Natural killer cell (primary cell): ENCODE results near the gene NSMCE1. TPM values are rescaled to one million over a fixed set of nuclear protein-coding genes. Genes with fewer than 3 reads are reported as not detected.

Experiments used
- ATAC-seq, 3 donors: fragments of 150-1000 bp in 2 of 3; fragments of 200-7000 bp in 1 of 3; cut with Tn5 transposase; 1 replicate in 1 of 3; 2 replicates in 2 of 3; pipeline ENCODE4 v1.10.0; 2021; ENCODE audit warnings: mild to moderate bottlenecking in 2 of 3, moderate library complexity in 2 of 3
- DNase-seq, 2 donors: peaks; one replicate each; pipeline versions ENCODE4 v3.0.0 to v3.0.0-alpha.2; 2013 to 2021; ENCODE audit warnings: mixed read lengths in 1 of 2
- H3K27ac ChIP-seq: one replicate; pipeline ENCODE4 v1.5.1; 2013; ENCODE audit warnings: mild to moderate bottlenecking, low read length
- H3K27me3 ChIP-seq: one replicate; pipeline ENCODE4 v1.6.1; 2013; ENCODE audit warnings: low read length; ENCODE audit not compliant: control insufficient read depth, insufficient read depth
- H3K36me3 ChIP-seq: one replicate; pipeline ENCODE4 v1.6.1; 2013; ENCODE audit warnings: low read length; ENCODE audit not compliant: control insufficient read depth, insufficient read depth
- H3K4me1 ChIP-seq: one replicate; pipeline ENCODE4 v1.6.1; 2013; ENCODE audit warnings: low read length; ENCODE audit not compliant: control insufficient read depth, insufficient read depth
- H3K4me3 ChIP-seq: one replicate; pipeline ENCODE4 v1.5.1; 2013; ENCODE audit warnings: low read length
- H3K9me3 ChIP-seq: one replicate; pipeline ENCODE4 v1.6.1; 2013; ENCODE audit warnings: low read length; ENCODE audit not compliant: control insufficient read depth, insufficient read depth
- H3K27ac Mint-ChIP-seq, 2 donors: one replicate each; pipeline ENCODE4 v1.8.0; 2022; ENCODE audit warnings: mild to moderate bottlenecking in 2 of 2, mixed read lengths in 2 of 2, moderate library complexity in 1 of 2
- H3K27me3 Mint-ChIP-seq, 2 donors: one replicate each; pipeline ENCODE4 v1.8.0; 2022; ENCODE audit warnings: low read depth in 2 of 2, mixed read lengths in 2 of 2
- H3K36me3 Mint-ChIP-seq: one replicate; pipeline ENCODE4 v1.8.0; 2022; ENCODE audit warnings: mixed read lengths
- H3K4me1 Mint-ChIP-seq, 2 donors: one replicate each; pipeline ENCODE4 v1.8.0; 2022; ENCODE audit warnings: mixed read lengths in 2 of 2
- H3K4me3 Mint-ChIP-seq: one replicate; pipeline ENCODE4 v1.8.0; 2022; ENCODE audit warnings: mild to moderate bottlenecking, moderate library complexity, mixed read lengths
- H3K9me3 Mint-ChIP-seq, 2 donors: one replicate each; pipeline ENCODE4 v1.8.0; 2022; ENCODE audit warnings: mixed read lengths in 2 of 2
- CTCF ChIP-seq: fragments of 200-600 bp; IDR thresholded peaks from one replicate; pipeline ENCODE4 v1.8.0; 2022; ENCODE audit warnings: antibody characterized with exemption
- WGBS: methylation state at CpG from one replicate; pipeline ENCODE4 v1.1.7; 2013; ENCODE audit warnings: missing lambda C conversion rate; ENCODE audit not compliant: insufficient coverage; 5-methylcytosine and 5-hydroxymethylcytosine counted together
- intact Hi-C: fragments of 100-400 bp; cut with micrococcal nuclease; formaldehyde crosslinking; loops from one replicate; pipeline ENCODE4 v1.14.2; 2022
- total RNA-seq, 4 donors: library from RNA; stranded (reverse); fragments of 120-200 nt in 1 of 4; gene quantifications; one replicate each; pipeline versions ENCODE4 v1.2.3 to v1.2.4, GENCODE V29; 2013 to 2022

NSMCE1 gene
- total RNA-seq, 3 donors from 2014 or later (not counting 1 experiment from before 2014, with no cell fraction given): 29.4 to 42.7 (median 37.7) TPM

GRCh38 chr16:27259710-27260109, 8.9 kb downstream of the NSMCE1 start:
- peaks cover 12 to 32% of the 10 kb centered on the region in 2 donors for H3K4me1 Mint-ChIP-seq
- H3K4me3 Mint-ChIP-seq: no peak overlapping the region
- no peak overlapping the region for H3K27ac Mint-ChIP-seq

GRCh38 chr16:27258241-27258734, 10.3 kb downstream of the NSMCE1 start:
- Histone ChIP-seq H3K4me1 (peaks cover 11% of the 10 kb centered on the region), H3K36me3 (peaks cover 23% of the 10 kb centered on the region), H3K27me3 (no peaks in the 10 kb centered on the region), H3K4me3 (no peak overlapping the region), H3K27ac (no peak overlapping the region), H3K9me3 (no peaks in the 10 kb centered on the region)
- Mint-ChIP-seq H3K4me3 (no peak overlapping the region), H3K36me3 (peaks cover 15% of the 10 kb centered on the region), H3K4me1 (peaks cover 23 to 45% of the 10 kb centered on the region in 2 donors), H3K27me3 (no peaks in the 10 kb centered on the region), H3K9me3 (no peaks in the 10 kb centered on the region), H3K27ac (no peak overlapping the region)
- no peak for ATAC-seq
- 95% methylated on average over 3 of the region's 3 CpGs for WGBS
- intact Hi-C loops: no loop called here
- no peak for DNase-seq
- no peak for TF ChIP-seq CTCF

More at GRCh38 chr16:27259710-27260109, 8.9 kb downstream of the NSMCE1 start:
- Histone ChIP-seq H3K4me3 (no peak overlapping the region), H3K27me3 (no peaks in the 10 kb centered on the region), H3K9me3 (no peaks in the 10 kb centered on the region), H3K36me3 (peaks cover 23% of the 10 kb centered on the region), H3K27ac (no peak overlapping the region), H3K4me1 (peaks cover under 1% of the 10 kb centered on the region)
- intact Hi-C loops: no loop called here
- H3K36me3 Mint-ChIP-seq: peaks cover 15% of the 10 kb centered on the region
- TF ChIP-seq CTCF: no peak
- ATAC-seq (no peak), DNase-seq (no peak)
- H3K9me3 Mint-ChIP-seq: no peaks in the 10 kb centered on the region
- WGBS: 100% methylated on average over 4 of the region's 4 CpGs
- H3K27me3 Mint-ChIP-seq: no peaks in the 10 kb centered on the region

- H3K4me1 ChIP-seq: peaks cover 17% of the 10 kb centered on the region
- no peak for DNase-seq
- no peak for ATAC-seq
- H3K27ac Mint-ChIP-seq: no peak overlapping the region
- WGBS: 95% methylated on average over 14 of the region's 14 CpGs
- no peak for TF ChIP-seq CTCF
- H3K36me3 ChIP-seq: peaks cover 23% of the 10 kb centered on the region
- no peaks in the 10 kb centered on the region for H3K9me3 ChIP-seq
- no peak overlapping the region for H3K4me3 ChIP-seq
- H3K36me3 Mint-ChIP-seq: peaks cover 15% of the 10 kb centered on the region
- H3K27ac ChIP-seq: no peak overlapping the region
- peaks cover 13 to 35% of the 10 kb centered on the region in 2 donors for H3K4me1 Mint-ChIP-seq
- H3K9me3 Mint-ChIP-seq: no peaks in the 10 kb centered on the region
- no peaks in the 10 kb centered on the region for H3K27me3 ChIP-seq
- no peak overlapping the region for H3K4me3 Mint-ChIP-seq
- intact Hi-C loops: no loop called here
- no peaks in the 10 kb centered on the region for H3K27me3 Mint-ChIP-seq
Measured at GRCh38 chr16:27257271-27257670, 11.3 kb downstream of the NSMCE1 start.

- no peaks in the 10 kb centered on the region for H3K27me3 ChIP-seq
- no peaks in the 10 kb centered on the region for H3K9me3 Mint-ChIP-seq
- H3K9me3 ChIP-seq: no peaks in the 10 kb centered on the region
- no peak for DNase-seq
- H3K4me1 Mint-ChIP-seq: peaks cover 14 to 35% of the 10 kb centered on the region in 2 donors
- no peaks in the 10 kb centered on the region for H3K27me3 Mint-ChIP-seq
- H3K27ac ChIP-seq: no peak overlapping the region
- H3K4me3 Mint-ChIP-seq: no peak overlapping the region
- H3K36me3 Mint-ChIP-seq: peaks cover 15% of the 10 kb centered on the region
- no peak for ATAC-seq
- intact Hi-C loops: no loop called here
- no peak overlapping the region for H3K27ac Mint-ChIP-seq
- no peak overlapping the region for H3K4me3 ChIP-seq
- H3K4me1 ChIP-seq: peaks cover 17% of the 10 kb centered on the region
- peaks cover 23% of the 10 kb centered on the region for H3K36me3 ChIP-seq
- no peak for TF ChIP-seq CTCF
- 100% methylated on average over 3 of the region's 3 CpGs for WGBS
Measured at GRCh38 chr16:27256861-27257260, 11.7 kb downstream of the NSMCE1 start.
